Activated naive CD4-positive, alpha-beta T cell treated with anti-CD3 and anti-CD28 coated beads for 36 hours (primary cell): Measurements from ENCODE around the gene ELAVL1. TPM values are rescaled to one million over a fixed set of nuclear protein-coding genes. Genes with fewer than 3 reads are reported as not detected.
"Not testable (repeated sequence)": the region's sequence is repeated elsewhere in the genome, so short reads cannot be mapped to it uniquely, and the experiment has no call there.

Experiments used
- CTCF ChIA-PET: fragments of 350-600 bp; sonication (Branson Sonifier 250); formaldehyde crosslinking; loops from one replicate; lab custom pipeline; 2021; ENCODE audit warnings: antibody characterized with exemption; lab: Charles Lee
- DNase-seq: peaks from one replicate; pipeline ENCODE4 v3.0.0-alpha.2; 2020
- H3K27ac Mint-ChIP-seq: one replicate; pipeline ENCODE4 v1.8.0; 2021; ENCODE audit warnings: mild to moderate bottlenecking, mixed read lengths
- H3K27me3 Mint-ChIP-seq: one replicate; pipeline ENCODE4 v1.8.0; 2021; ENCODE audit warnings: low read depth, mixed read lengths
- H3K36me3 Mint-ChIP-seq: one replicate; pipeline ENCODE4 v1.8.0; 2021; ENCODE audit warnings: low read depth, mixed read lengths
- H3K4me1 Mint-ChIP-seq: one replicate; pipeline ENCODE4 v1.8.0; 2021; ENCODE audit warnings: low read depth, mixed read lengths
- H3K4me3 Mint-ChIP-seq: one replicate; pipeline ENCODE4 v1.8.0; 2021; ENCODE audit warnings: mild to moderate bottlenecking, moderate library complexity, mixed read lengths
- H3K9me3 Mint-ChIP-seq: one replicate; pipeline ENCODE4 v1.8.0; 2021; ENCODE audit warnings: mixed read lengths
- intact Hi-C: fragments of 100-400 bp; cut with micrococcal nuclease; formaldehyde crosslinking; loops from one replicate; pipeline ENCODE4 v1.15.1; 2023
- total RNA-seq, 2 experiments: library from RNA; stranded (reverse); gene quantifications; one replicate each; pipeline ENCODE4 v1.2.3, GENCODE V29; 2021

ELAVL1 gene
- total RNA-seq, 2 experiments from 2014 or later, result 135 to 140 TPM

- no peaks in the 10 kb centered on the region for H3K9me3 Mint-ChIP-seq
- CTCF ChIA-PET, result interaction anchor here (1.0 to 2.4 kb wide), 6 partner anchors 8 to 353 kb away, joined by 3 to 12 read pairs (median 4); partner anchors contain the start of gene TIMM44
Observed at GRCh38 chr19:7921302-7921966, 84.0 kb downstream of the ELAVL1 start.

GRCh38 chr19:7920519-7921301 lies 84.7 kb downstream of the ELAVL1 start:
- no peaks in the 10 kb centered on the region for H3K9me3 Mint-ChIP-seq
- no peaks in the 10 kb centered on the region for H3K36me3 Mint-ChIP-seq
- CTCF ChIA-PET, result interaction anchor here (0.9 to 2.4 kb wide), 7 partner anchors 9 to 352 kb away, joined by 3 to 12 read pairs (median 4); partner anchors contain the start of genes TIMM44 and TRAPPC5
- peaks cover 17% of the 10 kb centered on the region for H3K27me3 Mint-ChIP-seq
- peak overlapping the region; percentile 73 for H3K27ac Mint-ChIP-seq
- peak; percentile 100 for DNase-seq
- intact Hi-C loops, result loop anchor here (1.0 to 2.0 kb wide), 7 partner anchors 17 to 401 kb away; partner anchors contain the start of genes MAP2K7, NDUFA7, RPS28 and TIMM44
- peaks cover 36% of the 10 kb centered on the region for H3K4me1 Mint-ChIP-seq
- H3K4me3 Mint-ChIP-seq, result peak overlapping the region; percentile 81

More at GRCh38 chr19:7921302-7921966, 84.0 kb downstream of the ELAVL1 start:
- DNase-seq, result no peak
- peaks cover 14% of the 10 kb centered on the region for H3K27me3 Mint-ChIP-seq
- peak overlapping the region; percentile 73 for H3K27ac Mint-ChIP-seq
- H3K36me3 Mint-ChIP-seq, result peaks cover under 1% of the 10 kb centered on the region
- peaks cover 39% of the 10 kb centered on the region for H3K4me1 Mint-ChIP-seq
- intact Hi-C loops, result loop anchor here (2.0 kb wide), 2 partner anchors 69 to 241 kb away; partner anchors contain the start of gene TRAPPC5
- H3K4me3 Mint-ChIP-seq, result peak overlapping the region; percentile 81

GRCh38 chr19:7919610-7920518 lies 85.6 kb downstream of the ELAVL1 start, which contains the start of gene SNAPC2:
TSS of gene SNAPC2 (plus strand) at chr19:7920338. CDS start at chr19:7920367, 29 bp downstream.
- intact Hi-C loops, result loop anchor here (1.0 to 2.0 kb wide), 7 partner anchors 17 to 401 kb away; partner anchors contain the start of genes MAP2K7, NDUFA7, RPS28 and TIMM44
- peak within 1 kb of the TSS; percentile 73 for H3K27ac Mint-ChIP-seq
- H3K36me3 Mint-ChIP-seq, result no peaks in the 10 kb centered on the region
- CTCF ChIA-PET, result interaction anchor here (0.7 to 2.4 kb wide), 7 partner anchors 10 to 352 kb away, joined by 3 to 12 read pairs (median 4); partner anchors contain the start of genes TIMM44 and TRAPPC5
- peak within 1 kb of the TSS; percentile 81 for H3K4me3 Mint-ChIP-seq
- H3K9me3 Mint-ChIP-seq, result no peaks in the 10 kb centered on the region
- H3K4me1 Mint-ChIP-seq, result peaks cover 38% of the 10 kb centered on the region
- DNase-seq, result peak; percentile 96
- H3K27me3 Mint-ChIP-seq, result peaks cover 25% of the 10 kb centered on the region

DNA sequence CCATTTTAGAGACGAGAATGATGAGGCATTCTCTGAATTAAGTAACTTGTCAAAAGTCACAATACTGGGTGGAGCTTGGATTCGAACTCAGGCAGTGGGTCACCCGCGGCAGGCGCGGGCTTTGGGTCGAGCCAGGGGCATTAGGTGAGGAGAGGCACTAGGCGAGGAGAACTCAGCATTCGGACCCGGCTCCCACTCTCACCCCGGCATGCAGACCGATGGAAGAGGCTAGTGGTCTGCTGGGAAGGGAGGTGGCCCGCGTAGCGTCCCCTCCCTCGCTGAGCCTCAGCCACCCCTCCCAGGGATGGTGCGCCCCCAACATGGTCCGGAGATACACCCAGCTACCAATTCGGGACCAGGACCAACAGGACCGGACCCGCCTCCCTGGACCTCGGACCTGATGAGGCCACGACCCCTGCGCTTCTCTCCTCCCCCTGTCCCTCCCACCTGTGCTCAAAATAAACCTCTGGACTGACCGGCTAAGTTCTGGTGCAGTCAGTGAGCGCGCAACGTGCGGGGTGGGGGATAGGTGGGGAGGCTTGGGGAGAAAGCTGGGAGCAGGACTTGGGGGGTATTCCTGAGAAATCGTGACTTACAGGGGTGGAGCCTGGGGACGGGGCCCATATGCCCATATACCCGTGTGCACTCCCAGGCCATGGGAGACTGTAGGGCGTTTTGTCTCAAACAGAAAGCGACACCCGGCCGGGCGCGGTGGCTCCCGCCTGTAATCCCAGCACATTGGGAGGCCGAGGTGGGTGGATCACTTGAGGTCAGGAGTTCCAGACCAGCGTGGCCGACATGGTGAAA lies 86.6 kb downstream of the ELAVL1 start:
- Mint-ChIP-seq H3K27me3 (peaks cover 27% of the 10 kb centered on the region), H3K27ac (no peak overlapping the region), H3K4me1 (peaks cover 35% of the 10 kb centered on the region), H3K36me3 (no peaks in the 10 kb centered on the region), H3K9me3 (no peaks in the 10 kb centered on the region), H3K4me3 (peak overlapping the region; percentile 81)
- CTCF ChIA-PET, result interaction anchor here (1.4 to 2.4 kb wide), 3 partner anchors 25 to 50 kb away, joined by 7 to 12 read pairs (median 8); partner anchors contain the start of gene TIMM44
- intact Hi-C loops, result no loop called here
- DNase-seq, result no peak

GRCh38 chr19:7918062-7918614 lies 87.3 kb downstream of the ELAVL1 start:
- H3K9me3 Mint-ChIP-seq, DNase-seq, intact Hi-C loops, H3K36me3 Mint-ChIP-seq, H3K27ac Mint-ChIP-seq: not testable (repeated sequence)
- CTCF ChIA-PET, result interaction anchor here (0.6 to 2.4 kb wide), 5 partner anchors 14 to 49 kb away, joined by 3 to 7 read pairs (median 3); partner anchors contain the start of genes MAP2K7 and TIMM44
- Mint-ChIP-seq H3K4me1 (peaks cover 35% of the 10 kb centered on the region), H3K4me3 (peak overlapping the region; percentile 42), H3K27me3 (peaks cover 27% of the 10 kb centered on the region)

DNA sequence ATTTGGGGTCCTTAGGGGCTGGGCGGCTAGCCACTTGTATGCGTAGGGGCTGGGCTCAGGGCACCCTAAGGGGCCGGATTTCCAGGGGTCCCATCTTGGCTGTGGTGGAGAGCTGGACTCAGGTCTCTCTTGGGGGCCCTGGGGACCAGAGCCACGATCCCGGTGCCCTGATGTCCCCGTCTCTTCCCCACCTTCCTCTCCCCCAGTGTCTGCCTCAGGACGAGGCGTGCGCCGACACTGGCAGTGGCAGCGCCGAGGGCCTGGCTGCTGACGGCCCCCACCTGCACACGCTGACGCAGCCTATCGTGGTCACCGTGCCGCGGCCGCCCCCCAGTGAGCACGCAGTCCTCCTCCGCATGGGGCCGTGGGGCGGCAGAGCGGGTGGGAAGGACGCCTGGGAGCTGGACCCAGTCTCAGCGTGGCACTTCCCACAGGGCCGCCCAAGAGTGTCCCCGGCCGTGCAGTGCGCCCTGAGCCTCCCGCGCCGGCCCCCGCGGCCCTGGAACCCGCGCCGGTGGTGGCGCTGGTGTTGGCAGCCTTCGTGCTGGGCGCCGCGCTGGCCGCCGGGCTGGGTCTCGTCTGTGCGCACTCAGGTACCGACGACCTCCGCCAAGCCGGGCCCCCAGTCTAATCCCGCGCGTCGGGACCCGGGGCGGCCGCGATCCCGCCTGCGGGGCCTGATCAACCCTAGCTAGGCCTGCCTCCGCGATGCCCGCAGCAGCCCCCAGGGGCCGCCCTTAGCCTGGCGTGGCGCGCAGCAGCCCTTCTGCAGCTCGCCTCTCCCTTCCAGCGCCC lies 88.0 kb downstream of the ELAVL1 start:
- peaks cover 27% of the 10 kb centered on the region for H3K27me3 Mint-ChIP-seq
- H3K36me3 Mint-ChIP-seq, result peaks cover 2% of the 10 kb centered on the region
- peak; percentile 68 for DNase-seq
- intact Hi-C loops, result no loop called here
- peak overlapping the region; percentile 72 for H3K4me3 Mint-ChIP-seq
- H3K4me1 Mint-ChIP-seq, result peaks cover 35% of the 10 kb centered on the region
- CTCF ChIA-PET, result interaction anchor here (0.6 to 2.4 kb wide), 5 partner anchors 14 to 48 kb away, joined by 3 to 7 read pairs (median 3); partner anchors contain the start of genes MAP2K7 and TIMM44
- H3K9me3 Mint-ChIP-seq, result no peaks in the 10 kb centered on the region
- H3K27ac Mint-ChIP-seq, result no peak overlapping the region

DNA sequence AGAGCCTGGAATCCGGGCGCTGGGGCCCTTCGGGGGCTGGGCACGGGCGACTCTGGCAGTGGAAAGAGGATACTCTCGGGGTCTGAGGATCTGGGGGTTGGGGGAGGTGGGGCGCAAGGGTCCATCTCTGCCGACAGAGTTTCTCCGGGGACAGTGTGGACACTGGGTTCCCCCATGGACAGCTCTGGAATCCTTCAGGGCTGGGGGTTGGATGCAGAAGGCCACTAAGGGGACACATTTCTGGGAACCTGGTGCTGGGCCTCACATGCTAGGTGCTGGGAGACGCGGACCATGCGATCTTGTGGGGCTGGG lies 88.5 kb downstream of the ELAVL1 start:
- CTCF ChIA-PET, result interaction anchor here (1.1 to 2.4 kb wide), 3 partner anchors 13 to 48 kb away, joined by 3 to 7 read pairs (median 6); partner anchors contain the start of genes MAP2K7 and TIMM44
- peaks cover 27% of the 10 kb centered on the region for H3K27me3 Mint-ChIP-seq
- DNase-seq, result no peak
- H3K4me1 Mint-ChIP-seq, result peaks cover 32% of the 10 kb centered on the region
- peak overlapping the region; percentile 72 for H3K4me3 Mint-ChIP-seq
- H3K9me3 Mint-ChIP-seq, result no peaks in the 10 kb centered on the region
- H3K27ac Mint-ChIP-seq, result no peak overlapping the region
- intact Hi-C loops, result no loop called here
- H3K36me3 Mint-ChIP-seq, result peaks cover 5% of the 10 kb centered on the region

- H3K36me3 Mint-ChIP-seq, result peaks cover 6% of the 10 kb centered on the region
- DNase-seq, result peak; percentile 80
- no peak overlapping the region for H3K27ac Mint-ChIP-seq
- H3K9me3 Mint-ChIP-seq, result no peaks in the 10 kb centered on the region
- CTCF ChIA-PET, result interaction anchor here (0.9 to 2.4 kb wide), 4 partner anchors 13 to 47 kb away, joined by 3 to 7 read pairs (median 4); partner anchors contain the start of genes MAP2K7 and TIMM44
- intact Hi-C loops, result no loop called here
- H3K27me3 Mint-ChIP-seq, result peaks cover 27% of the 10 kb centered on the region
- peak overlapping the region; percentile 72 for H3K4me3 Mint-ChIP-seq
- peaks cover 29% of the 10 kb centered on the region for H3K4me1 Mint-ChIP-seq
Observed at GRCh38 chr19:7916103-7916954, 89.1 kb downstream of the ELAVL1 start.
